Measurements from ENCODE around the gene NECTIN1.
"Not testable (repeated sequence)": the region's sequence is repeated elsewhere in the genome, so short reads cannot be mapped to it uniquely, and the experiment has no call there.

The NECTIN1 gene

DNA sequence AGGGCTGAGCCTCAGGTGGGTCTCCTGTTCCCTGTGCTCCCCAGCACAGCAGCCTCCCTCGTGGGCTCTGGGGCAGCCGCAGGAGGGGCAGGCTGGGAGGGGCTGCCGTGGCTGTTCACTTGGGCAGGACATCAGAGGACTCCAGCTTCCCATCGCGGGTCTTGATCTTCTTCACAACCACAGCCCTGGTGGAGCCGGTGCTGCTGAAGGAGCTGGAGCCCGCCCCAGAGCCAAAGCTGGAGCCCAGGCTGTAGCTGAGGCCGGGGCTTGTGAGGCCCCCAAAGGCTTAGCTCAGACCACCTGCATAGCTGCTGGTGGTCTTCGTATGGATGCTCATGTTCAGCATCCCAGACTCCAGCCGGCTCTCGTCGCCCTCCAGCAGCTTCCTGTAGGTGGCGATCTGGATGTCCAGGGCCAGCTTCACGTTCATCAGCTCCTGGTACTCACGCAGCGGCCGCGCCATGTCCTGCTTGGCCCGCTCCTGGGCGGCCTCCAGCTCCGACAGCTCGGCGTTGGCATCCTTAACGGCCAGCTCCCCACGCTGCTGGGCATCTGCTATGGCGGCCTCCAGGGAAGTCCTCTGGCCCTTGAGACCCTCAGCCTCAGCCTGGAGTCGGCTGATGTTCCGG is 126.1 kb downstream of the NECTIN1 start:
- in situ Hi-C loops (cut with HindIII; ENCODE audit: low pct_ligation_motif_present, low sequenced_read_pairs) = no loop called here
- Histone ChIP-seq H3K27ac (no peak overlapping the region), H3K36me3 (replicated peaks) (no peaks in the 10 kb centered on the region), H3K27me3 (replicated peaks) (peaks cover 11% of the 10 kb centered on the region), H3K4me3 (ENCODE audit: low read depth, low read length) (no peak overlapping the region)
- no peak for DNase-seq
- TF ChIP-seq, protein P1, sequence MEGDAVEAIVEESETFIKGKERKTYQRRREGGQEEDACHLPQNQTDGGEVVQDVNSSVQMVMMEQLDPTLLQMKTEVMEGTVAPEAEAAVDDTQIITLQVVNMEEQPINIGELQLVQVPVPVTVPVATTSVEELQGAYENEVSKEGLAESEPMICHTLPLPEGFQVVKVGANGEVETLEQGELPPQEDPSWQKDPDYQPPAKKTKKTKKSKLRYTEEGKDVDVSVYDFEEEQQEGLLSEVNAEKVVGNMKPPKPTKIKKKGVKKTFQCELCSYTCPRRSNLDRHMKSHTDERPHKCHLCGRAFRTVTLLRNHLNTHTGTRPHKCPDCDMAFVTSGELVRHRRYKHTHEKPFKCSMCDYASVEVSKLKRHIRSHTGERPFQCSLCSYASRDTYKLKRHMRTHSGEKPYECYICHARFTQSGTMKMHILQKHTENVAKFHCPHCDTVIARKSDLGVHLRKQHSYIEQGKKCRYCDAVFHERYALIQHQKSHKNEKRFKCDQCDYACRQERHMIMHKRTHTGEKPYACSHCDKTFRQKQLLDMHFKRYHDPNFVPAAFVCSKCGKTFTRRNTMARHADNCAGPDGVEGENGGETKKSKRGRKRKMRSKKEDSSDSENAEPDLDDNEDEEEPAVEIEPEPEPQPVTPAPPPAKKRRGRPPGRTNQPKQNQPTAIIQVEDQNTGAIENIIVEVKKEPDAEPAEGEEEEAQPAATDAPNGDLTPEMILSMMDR (IDR thresholded peaks at IDR 0.05; ENCODE audit: low read depth, low read length, missing control alignments) = peak; percentile 44

DNA sequence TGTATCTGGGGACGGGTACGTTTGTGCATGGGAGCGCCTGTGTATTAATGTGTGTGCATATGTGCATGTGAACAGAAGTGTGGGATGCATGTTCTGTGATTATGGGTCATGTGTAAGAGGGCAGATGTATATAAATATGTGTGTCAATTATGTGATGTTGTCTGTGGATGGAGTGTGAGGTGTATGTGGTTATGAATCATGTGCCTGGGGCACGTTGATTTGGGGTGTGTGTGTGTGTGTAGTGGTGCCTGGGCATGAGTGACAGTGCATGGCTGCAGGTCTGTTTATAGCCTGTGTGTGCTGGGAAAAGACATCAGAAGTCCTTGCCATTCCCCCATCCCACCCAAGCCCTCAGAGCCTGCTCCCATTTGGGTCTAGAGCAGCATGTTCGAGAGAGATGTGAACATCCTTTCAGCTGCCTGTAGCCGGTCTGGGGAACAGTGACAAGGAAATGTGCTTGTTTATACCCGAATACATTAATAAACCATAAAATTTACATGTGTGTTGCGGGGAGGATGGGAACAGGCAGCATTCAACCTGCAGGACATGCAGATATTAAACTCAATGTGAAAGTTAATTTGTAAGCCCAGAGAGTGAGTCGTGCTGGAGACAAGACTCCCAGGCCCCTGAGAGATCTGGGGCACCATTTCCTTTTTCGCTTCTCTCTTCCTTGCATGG is 129.0 kb downstream of the NECTIN1 start:
- Histone ChIP-seq H3K27me3 (replicated peaks) (peaks cover 4% of the 10 kb centered on the region), H3K4me3 (ENCODE audit: low read depth, low read length) (no peak overlapping the region), H3K27ac (no peak overlapping the region), H3K36me3 (replicated peaks) (no peaks in the 10 kb centered on the region)
- TF ChIP-seq, protein P1 (IDR thresholded peaks at IDR 0.05; ENCODE audit: low read depth, low read length, missing control alignments) = no peak
- no peak for DNase-seq
- in situ Hi-C loops (cut with HindIII; ENCODE audit: low pct_ligation_motif_present, low sequenced_read_pairs) = no loop called here

DNA sequence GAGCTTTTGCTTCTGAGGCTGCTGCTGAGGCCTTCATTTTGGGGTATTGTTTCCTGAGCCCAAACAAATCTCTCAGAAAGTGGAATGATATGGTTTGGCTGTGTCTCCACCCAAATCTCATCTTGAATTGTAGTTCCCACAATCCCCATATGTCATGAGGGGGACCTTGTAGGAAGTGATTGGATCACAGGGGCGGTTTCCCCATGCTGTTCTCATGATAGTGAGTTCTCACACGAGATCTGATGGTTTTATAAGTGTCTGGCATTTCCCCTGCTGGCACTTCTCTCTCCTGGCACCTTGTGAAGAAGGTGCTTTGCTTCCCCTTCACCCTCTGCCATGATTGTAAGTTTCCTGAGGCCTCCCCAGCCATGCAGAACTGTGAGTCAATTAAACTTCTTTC is 133.1 kb downstream of the NECTIN1 start:
- H3K27ac ChIP-seq; DNase-seq; H3K27me3 ChIP-seq (replicated peaks); H3K36me3 ChIP-seq (replicated peaks); H3K4me3 ChIP-seq (ENCODE audit: low read depth, low read length); in situ Hi-C loops (cut with HindIII; ENCODE audit: low pct_ligation_motif_present, low sequenced_read_pairs): not testable (repeated sequence)

DNA sequence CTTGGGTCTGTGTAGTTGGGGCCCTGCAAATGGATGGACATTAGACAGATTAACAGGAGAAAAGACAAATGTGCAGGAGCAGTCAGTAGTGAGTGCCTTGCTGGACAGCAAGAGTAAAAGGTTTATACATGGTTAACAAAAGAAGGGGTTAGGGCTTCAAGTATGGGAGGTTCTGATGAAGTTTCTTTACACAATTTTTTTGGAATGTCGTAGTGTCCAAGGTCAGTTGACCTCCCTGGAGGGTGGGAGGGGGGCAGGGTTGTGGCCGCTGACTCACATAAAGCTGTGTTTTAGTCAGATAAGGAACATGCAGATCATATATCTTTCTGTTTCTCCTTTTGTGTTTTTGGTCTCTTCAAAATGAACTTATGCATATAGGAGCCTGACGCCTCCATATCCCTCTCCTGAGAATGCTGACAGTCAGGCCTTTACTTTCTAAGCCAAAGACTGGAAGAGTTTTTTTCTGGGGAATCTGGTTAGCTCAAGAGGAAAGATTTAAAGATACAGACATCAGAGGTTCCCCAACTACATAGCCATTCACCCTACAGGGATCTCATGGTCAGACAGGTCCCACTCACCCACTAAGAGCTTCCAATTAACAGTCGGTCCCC is 134.3 kb downstream of the NECTIN1 start:
- TF ChIP-seq, protein P1 (IDR thresholded peaks at IDR 0.05; ENCODE audit: low read depth, low read length, missing control alignments) = no peak
- in situ Hi-C loops (cut with HindIII; ENCODE audit: low pct_ligation_motif_present, low sequenced_read_pairs) = no loop called here
- H3K27me3 ChIP-seq (replicated peaks) = no peaks in the 10 kb centered on the region
- peak; percentile 86 for DNase-seq
- H3K27ac ChIP-seq = no peak overlapping the region
- H3K36me3 ChIP-seq (replicated peaks) = no peaks in the 10 kb centered on the region
- H3K4me3 ChIP-seq (ENCODE audit: low read depth, low read length) = no peak overlapping the region

DNA sequence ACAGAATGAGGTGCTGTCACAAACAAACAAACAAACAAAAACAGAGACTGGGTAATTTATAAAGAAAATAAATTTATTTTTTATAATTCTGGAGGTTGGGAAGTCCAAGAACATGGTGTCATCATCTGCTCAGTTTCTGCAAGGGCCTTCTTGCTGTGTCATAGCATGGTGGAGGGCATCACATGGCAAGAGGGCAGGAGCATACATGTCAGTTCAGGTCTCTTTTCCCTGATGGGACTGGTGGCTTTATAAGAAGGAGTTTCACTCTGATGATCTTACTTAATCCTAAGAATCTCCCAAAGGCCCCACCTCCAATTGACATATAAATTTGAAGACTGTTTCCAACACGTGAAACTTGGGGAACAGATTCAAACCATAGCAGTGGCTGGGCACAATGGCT is 135.7 kb downstream of the NECTIN1 start:
- no peaks in the 10 kb centered on the region for H3K36me3 ChIP-seq (replicated peaks)
- H3K27ac ChIP-seq = no peak overlapping the region
- H3K27me3 ChIP-seq (replicated peaks) = no peaks in the 10 kb centered on the region
- in situ Hi-C loops (cut with HindIII; ENCODE audit: low pct_ligation_motif_present, low sequenced_read_pairs) = no loop called here
- TF ChIP-seq, protein P1 (IDR thresholded peaks at IDR 0.05; ENCODE audit: low read depth, low read length, missing control alignments) = no peak
- H3K4me3 ChIP-seq (ENCODE audit: low read depth, low read length) = no peak overlapping the region
- no peak for DNase-seq

DNA sequence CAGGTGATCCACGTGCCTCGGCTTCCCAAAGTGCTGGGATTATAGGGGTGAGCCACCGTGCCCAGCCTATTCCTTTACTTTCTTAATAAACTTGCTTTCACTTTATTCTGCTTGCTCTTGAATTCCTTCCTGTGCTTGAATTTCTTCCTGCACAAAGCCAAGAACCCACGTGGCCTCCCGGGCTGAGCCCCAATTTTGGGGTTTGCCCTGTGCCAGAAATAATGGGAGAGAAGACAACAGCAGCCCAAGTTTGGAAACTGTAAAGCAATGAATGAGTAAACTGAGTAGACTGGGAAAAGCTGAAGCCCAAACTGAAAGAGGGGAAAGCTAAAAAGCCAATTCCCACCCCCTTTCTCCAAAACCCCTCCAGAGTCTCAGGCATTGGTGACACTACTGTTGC is 136.4 kb downstream of the NECTIN1 start:
- Histone ChIP-seq H3K27me3 (replicated peaks) (no peaks in the 10 kb centered on the region), H3K27ac (no peak overlapping the region), H3K36me3 (replicated peaks) (no peaks in the 10 kb centered on the region), H3K4me3 (ENCODE audit: low read depth, low read length) (no peak overlapping the region)
- no peak for DNase-seq
- in situ Hi-C loops (cut with HindIII; ENCODE audit: low pct_ligation_motif_present, low sequenced_read_pairs) = no loop called here
- TF ChIP-seq, protein P1 (IDR thresholded peaks at IDR 0.05; ENCODE audit: low read depth, low read length, missing control alignments) = no peak

Data from brain microvascular endothelial cell (primary cell).